WTC11 (cell line): ENCODE measurements around the gene RGS6.

Experiments used
- ARID4B ChIP-seq: sonication (generic); formaldehyde crosslinking; IDR thresholded peaks from 2 replicates; pipeline ENCODE4 v1.8.0; 2023; ENCODE audit warnings: missing genetic modification reagents, mild to moderate bottlenecking, borderline replicate concordance
- ATF2 ChIP-seq: sonication (generic); formaldehyde crosslinking; IDR thresholded peaks from 2 replicates; pipeline ENCODE4 v1.8.1; 2022; ENCODE audit warnings: low read depth, missing genetic modification reagents, borderline replicate concordance
- CTCF ChIP-seq: fragments of 200-600 bp; IDR thresholded peaks from 2 replicates; pipeline ENCODE4 v1.8.0; 2022; ENCODE audit warnings: antibody characterized with exemption
- E2F4 ChIP-seq: sonication (generic); formaldehyde crosslinking; IDR thresholded peaks from 2 replicates; pipeline ENCODE4 v1.8.1; 2022; ENCODE audit warnings: low read depth, mild to moderate bottlenecking, moderate library complexity, missing genetic modification reagents, borderline replicate concordance
- ETV6 ChIP-seq: sonication (generic); formaldehyde crosslinking; IDR thresholded peaks from 2 replicates; pipeline ENCODE4 v1.8.1; 2022; ENCODE audit warnings: mild to moderate bottlenecking, missing genetic modification reagents
- MAX ChIP-seq: sonication (generic); formaldehyde crosslinking; IDR thresholded peaks from 2 replicates; pipeline ENCODE4 v1.8.0; 2022; ENCODE audit warnings: mild to moderate bottlenecking, missing genetic modification reagents
- NR2C2 ChIP-seq: sonication (generic); formaldehyde crosslinking; IDR thresholded peaks from 2 replicates; pipeline ENCODE4 v1.8.0; 2022; ENCODE audit warnings: mild to moderate bottlenecking, missing genetic modification reagents
- NR3C1 ChIP-seq: sonication (generic); formaldehyde crosslinking; conservative IDR thresholded peaks from 2 replicates; pipeline ENCODE4 v1.8.1; 2023; ENCODE audit warnings: low read depth, mild to moderate bottlenecking, missing genetic modification reagents
- OVOL2 ChIP-seq: fragments of 250-450 bp; sonication (Bioruptor Pico); IDR thresholded peaks from 2 replicates; pipeline ENCODE4 v1.9.0; 2021; ENCODE audit warnings: mild to moderate bottlenecking, borderline replicate concordance
- PREB ChIP-seq: sonication (generic); formaldehyde crosslinking; IDR thresholded peaks from 2 replicates; pipeline ENCODE4 v1.8.1; 2022; ENCODE audit warnings: mild to moderate bottlenecking, missing genetic modification reagents, moderate library complexity, borderline replicate concordance
- RELA ChIP-seq: sonication (generic); formaldehyde crosslinking; IDR thresholded peaks from 2 replicates; pipeline ENCODE4 v1.8.1; 2022; ENCODE audit warnings: missing genetic modification reagents, mild to moderate bottlenecking, borderline replicate concordance
- SMAD3 ChIP-seq: sonication (generic); formaldehyde crosslinking; IDR thresholded peaks from 2 replicates; pipeline ENCODE4 v1.8.0; 2022; ENCODE audit warnings: missing genetic modification reagents, mild to moderate bottlenecking, borderline replicate concordance
- USF1 ChIP-seq: sonication (generic); formaldehyde crosslinking; IDR thresholded peaks from 2 replicates; pipeline ENCODE4 v1.8.0; 2022; ENCODE audit warnings: mild to moderate bottlenecking, missing genetic modification reagents
- ZNF416 ChIP-seq: fragments of 250-450 bp; sonication (Bioruptor Pico); IDR thresholded peaks from 2 replicates; pipeline ENCODE4 v1.9.0; 2021; ENCODE audit warnings: mild to moderate bottlenecking, inconsistent platforms

- TF ChIP-seq USF1 (CRISPR knock-in tag) (no peak), CTCF (no peak), E2F4 (no peak), PREB (CRISPR knock-in tag) (no peak), NR3C1 (CRISPR knock-in tag) (no peak), RELA (CRISPR knock-in tag) (no peak), ZNF416 (CRISPR knock-in tag) (no peak), MAX (no peak), ATF2 (CRISPR knock-in tag) (no peak), OVOL2 (CRISPR knock-in tag) (no peak), ETV6 (CRISPR knock-in tag) (no peak), NR2C2 (CRISPR knock-in tag) (no peak), SMAD3 (CRISPR knock-in tag) (no peak), ARID4B (no peak)
Observed at GRCh38 chr14:72418806-72419205, 486.6 kb downstream of the RGS6 start.
